ENCODE measurements around the gene NRF1. TPM values are rescaled to one million over a fixed set of nuclear protein-coding genes. Genes with fewer than 3 reads are reported as not detected.

Gene NRF1
- total and polyA plus RNA-seq, 10 of the 15 experiments (the other 5 are each of a cell fraction or from before 2014, with no cell fraction given) = 3.5 to 23.1 (median 13.5) TPM

DNA sequence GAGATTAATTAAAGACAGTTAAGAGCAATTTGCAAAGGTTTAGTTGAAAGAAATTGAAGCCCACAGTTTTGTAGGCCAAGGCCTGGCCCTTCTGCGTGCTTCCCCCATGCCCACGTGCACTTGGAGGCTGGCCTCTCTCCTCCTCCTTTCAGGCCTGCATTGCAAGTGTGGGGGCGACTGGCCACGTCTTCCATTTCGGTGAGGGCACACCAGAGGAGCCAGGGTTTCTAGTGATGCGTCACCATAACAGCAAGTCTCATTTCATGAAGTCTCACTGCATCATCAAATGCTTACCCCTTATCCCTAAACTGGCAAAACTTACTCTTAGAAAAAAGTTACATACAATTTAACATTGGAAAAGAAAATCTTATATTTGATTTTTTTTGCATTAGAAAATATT lies 141.2 kb downstream of the NRF1 start:
- Histone ChIP-seq H3K9ac (ENCODE audit: control insufficient read depth, insufficient read depth, low read length) (no peak overlapping the region), H3K4me3 (no peak overlapping the region), H3K4me2 (ENCODE audit: control insufficient read depth, insufficient read depth) (no peak overlapping the region), H4K20me1 (ENCODE audit: control insufficient read depth, insufficient read depth) (no peaks in the 10 kb centered on the region), H3K36me3 (ENCODE audit: control insufficient read depth in 2 of 2, insufficient read depth in 2 of 2, low read length in 1 of 2) (peaks cover 2 to 13% of the 10 kb centered on the region in 2 experiments; a peak in 3 of 4 replicates), H3K9me3 (replicated peaks; ENCODE audit: control insufficient read depth, insufficient read depth, low read length) (no peaks in the 10 kb centered on the region), H3K4me1 (ENCODE audit: control insufficient read depth, insufficient read depth, low read length) (no peaks in the 10 kb centered on the region), H2AFZ (ENCODE audit: control insufficient read depth, low read depth, low read length) (no peak overlapping the region), H3K27ac (ENCODE audit: control insufficient read depth, insufficient read depth) (no peak overlapping the region), H3K79me2 (ENCODE audit: control insufficient read depth, insufficient read depth, low read length) (no peaks in the 10 kb centered on the region), H3K27me3 (replicated peaks in 1 of 2; ENCODE audit: control insufficient read depth in 2 of 2, insufficient read depth in 2 of 2, low read length in 1 of 2) (no peaks in the 10 kb centered on the region)
- RAD21 ChIA-PET (ENCODE audit: unreplicated experiment) = no interaction called here
- CTCF ChIA-PET = no interaction called here
- TF ChIP-seq POLR2AphosphoS2 (IDR thresholded peaks at IDR 0.05; ENCODE audit: low read depth, low read length) = no peak
- TF ChIP-seq TCF3 (IDR thresholded peaks at IDR 0.05; ENCODE audit: borderline replicate concordance, insufficient read depth, low read depth, low read length) = no peak
- TF ChIP-seq NFYA (IDR thresholded peaks at IDR 0.05; ENCODE audit: borderline replicate concordance, low read depth, low read length) = no peak
- TF ChIP-seq BCLAF1 (IDR thresholded peaks at IDR 0.05) = no peak
- TF ChIP-seq, protein P1, sequence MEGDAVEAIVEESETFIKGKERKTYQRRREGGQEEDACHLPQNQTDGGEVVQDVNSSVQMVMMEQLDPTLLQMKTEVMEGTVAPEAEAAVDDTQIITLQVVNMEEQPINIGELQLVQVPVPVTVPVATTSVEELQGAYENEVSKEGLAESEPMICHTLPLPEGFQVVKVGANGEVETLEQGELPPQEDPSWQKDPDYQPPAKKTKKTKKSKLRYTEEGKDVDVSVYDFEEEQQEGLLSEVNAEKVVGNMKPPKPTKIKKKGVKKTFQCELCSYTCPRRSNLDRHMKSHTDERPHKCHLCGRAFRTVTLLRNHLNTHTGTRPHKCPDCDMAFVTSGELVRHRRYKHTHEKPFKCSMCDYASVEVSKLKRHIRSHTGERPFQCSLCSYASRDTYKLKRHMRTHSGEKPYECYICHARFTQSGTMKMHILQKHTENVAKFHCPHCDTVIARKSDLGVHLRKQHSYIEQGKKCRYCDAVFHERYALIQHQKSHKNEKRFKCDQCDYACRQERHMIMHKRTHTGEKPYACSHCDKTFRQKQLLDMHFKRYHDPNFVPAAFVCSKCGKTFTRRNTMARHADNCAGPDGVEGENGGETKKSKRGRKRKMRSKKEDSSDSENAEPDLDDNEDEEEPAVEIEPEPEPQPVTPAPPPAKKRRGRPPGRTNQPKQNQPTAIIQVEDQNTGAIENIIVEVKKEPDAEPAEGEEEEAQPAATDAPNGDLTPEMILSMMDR (IDR thresholded peaks at IDR 0.05 in 2 of 3, conservative IDR thresholded peaks at IDR 0.05 in 1 of 3; ENCODE audit: control insufficient read depth in 2 of 3, extremely low read depth in 1 of 3, insufficient read depth in 1 of 3, low read depth in 3 of 3, low read length in 3 of 3) = no peak
- no peak for TF ChIP-seq MYC (IDR thresholded peaks at IDR 0.05; ENCODE audit: insufficient read depth, insufficient read length, insufficient replicate concordance, low read length, severe bottlenecking)
- TF ChIP-seq SMC3 (IDR thresholded peaks at IDR 0.05; ENCODE audit: borderline replicate concordance, low read length) = no peak
- TF ChIP-seq, protein P2, sequence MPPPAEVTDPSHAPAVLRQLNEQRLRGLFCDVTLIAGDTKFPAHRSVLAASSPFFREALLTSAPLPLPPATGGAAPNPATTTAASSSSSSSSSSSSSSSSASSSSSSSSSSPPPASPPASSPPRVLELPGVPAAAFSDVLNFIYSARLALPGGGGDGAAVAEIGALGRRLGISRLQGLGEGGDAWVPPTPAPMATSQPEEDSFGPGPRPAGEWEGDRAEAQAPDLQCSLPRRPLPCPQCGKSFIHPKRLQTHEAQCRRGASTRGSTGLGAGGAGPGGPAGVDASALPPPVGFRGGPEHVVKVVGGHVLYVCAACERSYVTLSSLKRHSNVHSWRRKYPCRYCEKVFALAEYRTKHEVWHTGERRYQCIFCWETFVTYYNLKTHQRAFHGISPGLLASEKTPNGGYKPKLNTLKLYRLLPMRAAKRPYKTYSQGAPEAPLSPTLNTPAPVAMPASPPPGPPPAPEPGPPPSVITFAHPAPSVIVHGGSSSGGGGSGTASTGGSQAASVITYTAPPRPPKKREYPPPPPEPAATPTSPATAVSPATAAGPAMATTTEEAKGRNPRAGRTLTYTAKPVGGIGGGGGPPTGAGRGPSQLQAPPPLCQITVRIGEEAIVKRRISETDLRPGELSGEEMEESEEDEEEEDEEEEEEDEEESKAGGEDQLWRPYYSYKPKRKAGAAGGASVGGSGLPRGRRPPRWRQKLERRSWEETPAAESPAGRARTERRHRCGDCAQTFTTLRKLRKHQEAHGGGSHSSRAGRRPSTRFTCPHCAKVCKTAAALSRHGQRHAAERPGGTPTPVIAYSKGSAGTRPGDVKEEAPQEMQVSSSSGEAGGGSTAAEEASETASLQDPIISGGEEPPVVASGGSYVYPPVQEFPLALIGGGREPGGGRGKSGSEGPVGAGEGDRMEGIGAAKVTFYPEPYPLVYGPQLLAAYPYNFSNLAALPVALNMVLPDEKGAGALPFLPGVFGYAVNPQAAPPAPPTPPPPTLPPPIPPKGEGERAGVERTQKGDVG (CRISPR knock-in tag; IDR thresholded peaks at IDR 0.05) = no peak
- TF ChIP-seq TCF7 (IDR thresholded peaks at IDR 0.05; ENCODE audit: borderline replicate concordance) = no peak
- no peak for TF ChIP-seq IKZF1 (conservative IDR thresholded peaks at IDR 0.05)
- TF ChIP-seq SP1 (IDR thresholded peaks at IDR 0.05; ENCODE audit: low read depth, low read length) = no peak
- in situ Hi-C loops (cut with MboI) (no loop called here), intact Hi-C loops (cut with micrococcal nuclease; ENCODE audit: unreplicated experiment) (no loop called here)
- SMC1A ChIA-PET (ENCODE audit: uncharacterized antibody, unreplicated experiment) = no interaction called here
- POLR2A ChIA-PET = interaction anchor here (0.5 kb wide), 1 partner anchor 247 kb away, joined by 4 read pairs; no protein-coding TSS in a partner anchor
- DNase-seq (ENCODE audit: low read depth, low spot score) (no peak), ATAC-seq (no peak), FAIRE-seq (no peak)
- 94% methylated on average over 6 of the region's 6 CpGs for WGBS (ENCODE audit: insufficient coverage, insufficient replicate concordance, low lambda C conversion rate, missing lambda C conversion rate)
- no TSS peak for BruUV-seq (replicated peaks)
